HCT116 (cell line): ENCODE data around the gene GPR176. TPM values are rescaled to one million over a fixed set of nuclear protein-coding genes. Genes with fewer than 3 reads are reported as not detected.

Experiments used
- ATAC-seq: fragments of 200-7000 bp; cut with Tn5 transposase; 2 replicates; pipeline ENCODE4 v1.9.1; 2020; ENCODE audit warnings: mild to moderate bottlenecking, moderate library complexity
- BruUV-seq: library from RNA; stranded (reverse); fragments of 400-500 nt; replicated peaks from 2 replicates; lab custom pipeline; 2021; lab: Mats Ljungman, UMichigan
- CTCF ChIA-PET: fragments of 300-600 bp; sonication (Branson Sonifier 250); formaldehyde crosslinking; loops from one replicate; lab custom pipeline; 2021; ENCODE audit warnings: antibody characterized with exemption; lab: Charles Lee
- POLR2A ChIA-PET: fragments of 300-600, 350-600 bp; sonication (Branson Sonifier 250); formaldehyde crosslinking; loops from one replicate; lab custom pipeline; 2021; ENCODE audit warnings: antibody characterized with exemption; lab: Charles Lee
- RAD21 ChIA-PET, 2 experiments: fragments of 300-600 bp; sonication (Branson Sonifier 250); formaldehyde crosslinking; loops; one replicate each; lab custom pipeline; 2023; ENCODE audit warnings: low total read pairs in 2 of 2; ENCODE audit not compliant: uncharacterized antibody in 2 of 2, unreplicated experiment in 2 of 2, low non-redundant PET in 1 of 2; lab: Charles Lee
- DNase-seq: peaks from one replicate; pipeline ENCODE4 v3.0.0-alpha.2; 2010; ENCODE audit warnings: low read depth, low spot score
- H2AFZ ChIP-seq: fragments of 200-600 bp; shearing (Covaris generic), sonication (generic); 2 replicates; pipeline ENCODE4 v1.6.1; 2017; ENCODE audit warnings: low read depth, mixed run types, mixed read lengths, antibody characterized with exemption, low read length; ENCODE audit not compliant: poor library complexity, severe bottlenecking
- H3K27ac ChIP-seq: 2 replicates; pipeline ENCODE4 v1.5.1; 2012; ENCODE audit warnings: low read depth, low read length
- H3K27me3 ChIP-seq: fragments of 200-600 bp; sonication (generic); 2 replicates; pipeline ENCODE4 v1.6.1; 2016; ENCODE audit warnings: mixed run types, low read length, mixed read lengths; ENCODE audit not compliant: insufficient read depth
- H3K36me3 ChIP-seq, 2 experiments: fragments of 200-500 bp in 1 of 2; fragments of 200-600 bp in 1 of 2; sonication (Bioruptor generic) in 1 of 2; sonication (generic) in 1 of 2; 2 replicates each; pipeline versions ENCODE4 v1.5.1 to v1.6.1; 2014 to 2016; ENCODE audit warnings: low read length in 2 of 2, inconsistent platforms in 1 of 2, mixed read lengths in 1 of 2, mixed run types in 1 of 2; ENCODE audit not compliant: insufficient read depth in 2 of 2, control insufficient read depth in 1 of 2
- H3K4me1 ChIP-seq, 2 experiments: fragments of 200-600 bp in 1 of 2; sonication (generic) in 1 of 2; 2 replicates each; pipeline versions ENCODE4 v1.5.1 to v1.6.1; 2012 to 2017; ENCODE audit warnings: low read length in 2 of 2, inconsistent platforms in 1 of 2, mild to moderate bottlenecking in 1 of 2, mixed read lengths in 1 of 2, mixed run types in 1 of 2, moderate library complexity in 1 of 2; ENCODE audit not compliant: insufficient read depth in 2 of 2, control insufficient read depth in 1 of 2
- H3K4me2 ChIP-seq: fragments of 200-600 bp; sonication (generic); 2 replicates; pipeline ENCODE4 v1.6.1; 2017; ENCODE audit warnings: mixed run types, low read length, mixed read lengths
- H3K4me3 ChIP-seq, 2 experiments: fragments of 200-600 bp in 1 of 2; sonication (generic) in 1 of 2; replicated peaks in 1 of 2; 2 replicates each; pipeline ENCODE4 v1.5.1; 2011 to 2016; ENCODE audit warnings: low read length in 2 of 2, control low read depth in 1 of 2, low read depth in 1 of 2, mild to moderate bottlenecking in 1 of 2, mixed read lengths in 1 of 2, mixed run types in 1 of 2
- H3K79me2 ChIP-seq: fragments of 200-600 bp; sonication (generic); 2 replicates; pipeline ENCODE4 v1.6.1; 2017; ENCODE audit warnings: mild to moderate bottlenecking, mixed run types, low read length, moderate library complexity, mixed read lengths; ENCODE audit not compliant: insufficient read depth
- H3K9ac ChIP-seq: fragments of 200-600 bp; sonication (generic); 2 replicates; pipeline ENCODE4 v1.6.1; 2016; ENCODE audit warnings: low read length, mixed read lengths
- H3K9me2 ChIP-seq: fragments of 200-600 bp; sonication (generic), shearing (Covaris generic); 2 replicates; pipeline ENCODE4 v1.6.1; 2017; ENCODE audit warnings: mixed run types, mild to moderate bottlenecking, moderate library complexity; ENCODE audit not compliant: insufficient read depth
- H3K9me3 ChIP-seq, 2 experiments: fragments of 200-500 bp in 1 of 2; fragments of 200-600 bp in 1 of 2; sonication (Bioruptor generic) in 1 of 2; sonication (generic) in 1 of 2; 2 replicates each; pipeline ENCODE4 v1.6.1; 2014 to 2017; ENCODE audit warnings: low read length in 2 of 2, mixed read lengths in 2 of 2, inconsistent platforms in 1 of 2, low read depth in 1 of 2, mild to moderate bottlenecking in 1 of 2, mixed run types in 1 of 2, moderate library complexity in 1 of 2; ENCODE audit not compliant: control insufficient read depth in 1 of 2, insufficient read depth in 1 of 2
- H4K20me1 ChIP-seq: fragments of 200-600 bp; sonication (generic), shearing (Covaris generic); 2 replicates; pipeline ENCODE4 v1.6.1; 2017; ENCODE audit warnings: mixed run types, mild to moderate bottlenecking, moderate library complexity; ENCODE audit not compliant: insufficient read depth
- CEBPB ChIP-seq: IDR thresholded peaks from 2 replicates; pipeline ENCODE4 v1.6.1; 2012; ENCODE audit warnings: low read depth
- CTCF ChIP-seq, 3 experiments: fragments of 200-600 bp in 1 of 3; sonication (generic) in 1 of 3; IDR thresholded peaks in 2 of 3; conservative IDR thresholded peaks in 1 of 3; 2 replicates each; pipeline ENCODE4 v1.5.1; 2012 to 2017; ENCODE audit warnings: low read depth in 2 of 3, low read length in 2 of 3, antibody characterized with exemption in 1 of 3, borderline replicate concordance in 1 of 3, control low read depth in 1 of 3, mild to moderate bottlenecking in 1 of 3, mixed read lengths in 1 of 3, mixed run types in 1 of 3, moderate library complexity in 1 of 3; ENCODE audit not compliant: insufficient read depth in 1 of 3
- EGR1 ChIP-seq: IDR thresholded peaks from 2 replicates; pipeline ENCODE4 v1.6.1; 2012; ENCODE audit warnings: low read depth
- ELF1 ChIP-seq: IDR thresholded peaks from 2 replicates; pipeline ENCODE4 v1.6.1; 2012; ENCODE audit warnings: low read depth, borderline replicate concordance
- FOSL1 ChIP-seq: IDR thresholded peaks from 2 replicates; pipeline ENCODE4 v1.6.1; 2012; ENCODE audit warnings: low read depth
- JUND ChIP-seq: IDR thresholded peaks from 2 replicates; pipeline ENCODE4 v1.6.1; 2012
- MAX ChIP-seq: IDR thresholded peaks from 2 replicates; pipeline ENCODE4 v1.6.1; 2012
- POLR2A ChIP-seq: IDR thresholded peaks from 2 replicates; pipeline ENCODE4 v1.7.0; 2011; ENCODE audit warnings: borderline replicate concordance; ENCODE audit not compliant: insufficient read depth, insufficient read length; ENCODE audit errors: extremely low read depth
- POLR2AphosphoS5 ChIP-seq: IDR thresholded peaks from 2 replicates; pipeline ENCODE4 v1.6.1; 2011; ENCODE audit warnings: mild to moderate bottlenecking, low read depth, low read length, moderate library complexity
- RAD21 ChIP-seq: IDR thresholded peaks from 2 replicates; pipeline ENCODE4 v1.6.1; 2012; ENCODE audit warnings: low read depth, mild to moderate bottlenecking
- REST ChIP-seq: IDR thresholded peaks from 2 replicates; pipeline ENCODE4 v1.6.1; 2012; ENCODE audit warnings: low read depth
- SIN3A ChIP-seq: IDR thresholded peaks from 2 replicates; pipeline ENCODE4 v1.6.1; 2012; ENCODE audit warnings: low read depth
- SRF ChIP-seq: IDR thresholded peaks from 2 replicates; pipeline ENCODE4 v1.6.1; 2012; ENCODE audit warnings: low read depth
- TCF7L2 ChIP-seq: IDR thresholded peaks from 2 replicates; pipeline ENCODE4 v1.7.0; 2011; ENCODE audit warnings: borderline replicate concordance, inconsistent platforms; ENCODE audit not compliant: insufficient read depth, insufficient read length; ENCODE audit errors: extremely low read depth
- YY1 ChIP-seq: IDR thresholded peaks from 2 replicates; pipeline ENCODE4 v1.6.1; 2011; ENCODE audit warnings: low read length, low read depth, moderate library complexity, mild to moderate bottlenecking; ENCODE audit not compliant: insufficient replicate concordance; ENCODE audit errors: extremely low read depth
- ZBTB33 ChIP-seq: IDR thresholded peaks from 2 replicates; pipeline ENCODE4 v1.6.1; 2011; ENCODE audit warnings: mild to moderate bottlenecking, low read length, moderate library complexity; ENCODE audit not compliant: insufficient replicate concordance; ENCODE audit errors: extremely low read depth
- ZFX ChIP-seq: fragments of 450-650 bp; IDR thresholded peaks from 2 replicates; pipeline ENCODE4 v1.6.1; 2017
- ZNF274 ChIP-seq: fragments of 200-500 bp; sonication (Bioruptor generic); IDR thresholded peaks from 2 replicates; pipeline ENCODE4 v1.6.1; 2014; ENCODE audit warnings: mild to moderate bottlenecking, low read depth, low read length, inconsistent platforms
- intact Hi-C: fragments of 100-400 bp; cut with micrococcal nuclease; formaldehyde crosslinking; loops from 2 replicates; pipeline ENCODE4 v1.10.0; 2022
- total RNA-seq: library from RNA; stranded (reverse); gene quantifications from one replicate; pipeline ENCODE4 v1.2.1, GENCODE V29; 2021; ENCODE audit not compliant: unreplicated experiment

Gene GPR176
- total RNA-seq, 1 experiment from 2014 or later: 1.7 TPM

GRCh38 chr15:39959411-39959810 lies 39.3 kb upstream of the GPR176 start:
- no peak overlapping the region for H3K9ac ChIP-seq
- H3K27me3 ChIP-seq: no peaks in the 10 kb centered on the region
- TF ChIP-seq SIN3A (no peak), SRF (no peak), ZFX (no peak), JUND (no peak), ZNF274 (no peak), CEBPB (no peak), REST (no peak), POLR2A (no peak), TCF7L2 (no peak), MAX (no peak), CTCF (IDR thresholded peaks at IDR 0.05 in 2 of 3, conservative IDR thresholded peaks at IDR 0.05 in 1 of 3; ENCODE audit: borderline replicate concordance in 1 of 3, insufficient read depth in 1 of 3, low read depth in 2 of 3, low read length in 2 of 3) (no peak), ZBTB33 (no peak), RAD21 (no peak), FOSL1 (no peak), YY1 (no peak), POLR2AphosphoS5 (no peak), EGR1 (no peak), ELF1 (no peak)
- no peaks in the 10 kb centered on the region for H3K79me2 ChIP-seq
- no peak overlapping the region for H2AFZ ChIP-seq
- no peak overlapping the region for H3K4me3 ChIP-seq
- no peaks in the 10 kb centered on the region for H3K4me1 ChIP-seq
- no peaks in the 10 kb centered on the region for H3K9me3 ChIP-seq
- H3K9me2 ChIP-seq: no peaks in the 10 kb centered on the region
- H3K36me3 ChIP-seq: peaks cover 45 to 51% of the 10 kb centered on the region in 2 experiments
- H3K4me2 ChIP-seq: no peak overlapping the region
- no peaks in the 10 kb centered on the region for H4K20me1 ChIP-seq
- ATAC-seq: no peak
- DNase-seq: no peak
- H3K27ac ChIP-seq: no peak overlapping the region
- ChIA-PET CTCF (no interaction called here), POLR2A (no interaction called here), RAD21 (no interaction called here)
- intact Hi-C loops: no loop called here
- no TSS peak for BruUV-seq
